ENCODE data around the gene IL27RA.

The IL27RA gene

GRCh38 chr19:14000691-14001375, 30.7 kb upstream of the IL27RA start:
- CTCF ChIA-PET = interaction anchor here (0.7 kb wide), 1 partner anchor 559 kb away, joined by 3 read pairs; no protein-coding TSS in a partner anchor
- TF ChIP-seq LEF1 (IDR thresholded peaks at IDR 0.05; ENCODE audit: borderline replicate concordance) = no peak
- DNase-seq (ENCODE audit: extremely low spot score) = no peak
- POLR2A ChIA-PET = no interaction called here

GRCh38 chr19:14002571-14003250, 28.9 kb upstream of the IL27RA start:
- ChIA-PET CTCF (no interaction called here), POLR2A (no interaction called here)
- TF ChIP-seq PKNOX1 (IDR thresholded peaks at IDR 0.05) = no peak
- no peak for TF ChIP-seq SP1 (IDR thresholded peaks at IDR 0.05)
- TF ChIP-seq FOXM1 (IDR thresholded peaks at IDR 0.05; ENCODE audit: borderline replicate concordance) = no peak
- no peak for TF ChIP-seq ELF4 (IDR thresholded peaks at IDR 0.05)
- TF ChIP-seq FOXA1 (IDR thresholded peaks at IDR 0.05) = no peak
- TF ChIP-seq TARDBP (IDR thresholded peaks at IDR 0.05) = no peak
- no peak for TF ChIP-seq NFRKB (IDR thresholded peaks at IDR 0.05)
- TF ChIP-seq LEF1 (IDR thresholded peaks at IDR 0.05; ENCODE audit: borderline replicate concordance) = no peak
- no peak for TF ChIP-seq SUZ12 (IDR thresholded peaks at IDR 0.05)
- no peak for TF ChIP-seq L3MBTL2 (conservative IDR thresholded peaks at IDR 0.05)
- TF ChIP-seq HDGF (IDR thresholded peaks at IDR 0.05; ENCODE audit: borderline replicate concordance) = no peak
- no peak for TF ChIP-seq ZNF384 (IDR thresholded peaks at IDR 0.05)
- DNase-seq (ENCODE audit: extremely low spot score) = no peak

GRCh38 chr19:14003251-14004055, 28.1 kb upstream of the IL27RA start:
- no peak for DNase-seq (ENCODE audit: extremely low spot score)
- CTCF ChIA-PET = no interaction called here
- POLR2A ChIA-PET = no interaction called here
- TF ChIP-seq TARDBP (IDR thresholded peaks at IDR 0.05) (no peak), PKNOX1 (IDR thresholded peaks at IDR 0.05) (no peak), ELF4 (IDR thresholded peaks at IDR 0.05) (no peak), BHLHE40 (IDR thresholded peaks at IDR 0.05; ENCODE audit: borderline replicate concordance) (no peak), ZNF384 (IDR thresholded peaks at IDR 0.05) (no peak), FOXK2 (IDR thresholded peaks at IDR 0.05) (no peak), HDGF (IDR thresholded peaks at IDR 0.05; ENCODE audit: borderline replicate concordance) (no peak), FOXA1 (IDR thresholded peaks at IDR 0.05) (no peak), ARNT (IDR thresholded peaks at IDR 0.05) (no peak)

DNA sequence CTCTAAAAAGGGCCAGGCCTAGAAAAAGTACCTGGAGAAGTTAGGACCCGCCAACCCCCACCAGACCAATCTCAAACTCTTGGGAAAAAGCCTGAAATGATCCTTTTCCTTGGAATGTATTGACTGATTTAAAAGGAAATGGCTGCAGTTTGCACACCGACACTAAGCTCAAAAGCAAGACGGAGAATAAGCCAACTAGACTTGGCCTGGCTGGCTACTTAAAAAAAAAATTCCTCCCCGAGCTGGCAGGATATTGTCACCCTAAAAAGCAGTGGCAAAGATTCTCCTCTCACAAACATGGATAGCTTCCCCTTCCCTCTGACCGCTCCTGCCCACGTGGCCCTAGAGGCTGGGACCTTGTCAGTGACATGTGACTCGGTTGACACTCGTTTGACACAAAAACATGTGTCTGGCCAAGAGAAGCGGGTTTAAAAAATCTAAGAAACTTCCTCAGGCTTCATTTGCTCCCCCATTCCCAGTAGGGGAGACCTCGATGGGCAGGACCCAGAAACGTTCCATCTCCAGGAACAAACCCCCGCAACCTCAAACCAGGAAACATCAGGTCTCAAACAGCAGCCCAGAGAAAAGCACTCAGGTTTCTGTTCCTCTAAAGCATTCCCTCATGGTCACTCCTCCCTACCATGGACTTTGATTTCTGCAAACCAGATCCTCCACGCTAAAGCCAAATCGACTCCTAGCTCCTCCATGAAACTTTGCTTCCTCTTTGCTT, 26.8 kb upstream of the IL27RA start:
- POLR2A ChIA-PET = interaction anchor here (1.1 to 1.4 kb wide), 3 partner anchors 23 to 142 kb away, joined by 3 read pairs; no protein-coding TSS in a partner anchor
- CTCF ChIA-PET = interaction anchor here (0.6 kb wide), 1 partner anchor 53 kb away, joined by 3 read pairs; no protein-coding TSS in a partner anchor
- no peak for DNase-seq (ENCODE audit: extremely low spot score)
- TF ChIP-seq FOXK2 (IDR thresholded peaks at IDR 0.05) = no peak
- TF ChIP-seq SP1 (IDR thresholded peaks at IDR 0.05) = no peak
- TF ChIP-seq ELF4 (IDR thresholded peaks at IDR 0.05) = no peak
- no peak for TF ChIP-seq SUZ12 (IDR thresholded peaks at IDR 0.05)
- no peak for TF ChIP-seq CTBP1 (IDR thresholded peaks at IDR 0.05; ENCODE audit: borderline replicate concordance)
- TF ChIP-seq FOXM1 (IDR thresholded peaks at IDR 0.05; ENCODE audit: borderline replicate concordance) = no peak
- TF ChIP-seq L3MBTL2 (conservative IDR thresholded peaks at IDR 0.05) = no peak

- peak; percentile 88 for DNase-seq (ENCODE audit: extremely low spot score)
- ChIA-PET POLR2A (interaction anchor here (0.8 to 2.5 kb wide), 10 partner anchors 10 to 143 kb away, joined by 3 to 16 read pairs (median 3); partner anchors contain the start of gene DCAF15), CTCF (interaction anchor here (0.6 kb wide), 1 partner anchor 52 kb away, joined by 3 read pairs; no protein-coding TSS in a partner anchor)
- TF ChIP-seq BHLHE40 (IDR thresholded peaks at IDR 0.05; ENCODE audit: borderline replicate concordance) (no peak), PKNOX1 (IDR thresholded peaks at IDR 0.05) (peak; percentile 54; the same call in 1 of the 2 replicates), TARDBP (IDR thresholded peaks at IDR 0.05) (no peak), FOXK2 (IDR thresholded peaks at IDR 0.05) (no peak), ZNF384 (IDR thresholded peaks at IDR 0.05) (no peak), ELF4 (IDR thresholded peaks at IDR 0.05) (no peak), HDGF (IDR thresholded peaks at IDR 0.05; ENCODE audit: borderline replicate concordance) (no peak), FOXA1 (IDR thresholded peaks at IDR 0.05) (no peak), NFRKB (IDR thresholded peaks at IDR 0.05) (no peak), SUZ12 (IDR thresholded peaks at IDR 0.05) (no peak), LEF1 (IDR thresholded peaks at IDR 0.05; ENCODE audit: borderline replicate concordance) (no peak), FOXM1 (IDR thresholded peaks at IDR 0.05; ENCODE audit: borderline replicate concordance) (peak; percentile 4; the same call in 1 of the 2 replicates), CTBP1 (IDR thresholded peaks at IDR 0.05; ENCODE audit: borderline replicate concordance) (no peak), SP1 (IDR thresholded peaks at IDR 0.05) (no peak), ARNT (IDR thresholded peaks at IDR 0.05) (no peak), L3MBTL2 (conservative IDR thresholded peaks at IDR 0.05) (no peak)
Observed at GRCh38 chr19:14005349-14006084, 26.0 kb upstream of the IL27RA start.
